SK-N-SH treated with all-trans-retinoic acid at 6 μM for 48 hours (cell line): ENCODE results near the gene RNASE12.

Experiments
- ARNTL ChIP-seq: fragments of 450-650 bp; formaldehyde crosslinking; IDR thresholded peaks from 2 replicates; pipeline ENCODE4 v1.5.0; 2020; ENCODE audit warnings: low read depth, mild to moderate bottlenecking, moderate library complexity, borderline replicate concordance
- OSR1 ChIP-seq: fragments of 250-450 bp; sonication (Bioruptor Pico); IDR thresholded peaks from 2 replicates; pipeline ENCODE4 v1.8.0; 2022; ENCODE audit warnings: moderate library complexity, mild to moderate bottlenecking, inconsistent platforms
- PPARA ChIP-seq: fragments of 250-450 bp; sonication (Bioruptor Pico); IDR thresholded peaks from 2 replicates; pipeline ENCODE4 v1.5.0; 2020; ENCODE audit warnings: mild to moderate bottlenecking, borderline replicate concordance

- TF ChIP-seq OSR1 (CRISPR knock-in tag) = no peak
- no peak for TF ChIP-seq ARNTL (CRISPR knock-in tag)
- TF ChIP-seq PPARA (CRISPR knock-in tag) = no peak
Measured at GRCh38 chr14:20553024-20553423, 38.2 kb downstream of the RNASE12 start.
